Stimulated activated naive CD4-positive, alpha-beta T cell treated with Interleukin-2 at 50 U/mL for 16 hours (primary cell): Measurements from ENCODE around the gene RNF214.

ENCODE experiments used
- DNase-seq: peaks from one replicate; lab custom pipeline; 2025; lab: John Stamatoyannopoulos, UW

Gene RNF214

GRCh38 chr11:117214404-117215110, 17.9 kb upstream of the RNF214 start:
- no peak for DNase-seq

- DNase-seq = no peak
Observed at GRCh38 chr11:117217141-117218084, 15.1 kb upstream of the RNF214 start.

- DNase-seq = no peak
Observed at GRCh38 chr11:117218133-117218915, 14.1 kb upstream of the RNF214 start.

GRCh38 chr11:117219001-117219400, 13.5 kb upstream of the RNF214 start:
- DNase-seq = no peak

- DNase-seq = no peak
Observed at GRCh38 chr11:117219455-117219854, 13.0 kb upstream of the RNF214 start.

GRCh38 chr11:117219995-117220394, 12.5 kb upstream of the RNF214 start:
- no peak for DNase-seq

GRCh38 chr11:117220568-117220967, 11.9 kb upstream of the RNF214 start:
- no peak for DNase-seq

- no peak for DNase-seq
Observed at GRCh38 chr11:117220999-117221774, 11.3 kb upstream of the RNF214 start.

- DNase-seq = no peak
Observed at GRCh38 chr11:117221775-117222517, 10.5 kb upstream of the RNF214 start.

GRCh38 chr11:117222991-117223740, 9.3 kb upstream of the RNF214 start:
- no peak for DNase-seq

GRCh38 chr11:117223741-117224689, 8.5 kb upstream of the RNF214 start:
- no peak for DNase-seq

GRCh38 chr11:117225553-117226170, 6.8 kb upstream of the RNF214 start:
- no peak for DNase-seq

GRCh38 chr11:117226388-117227385, 5.8 kb upstream of the RNF214 start:
- DNase-seq = no peak

GRCh38 chr11:117228091-117228490, 4.4 kb upstream of the RNF214 start:
- DNase-seq = no peak

GRCh38 chr11:117229411-117229810, 3.1 kb upstream of the RNF214 start:
- no peak for DNase-seq

GRCh38 chr11:117229931-117230285, 2.6 kb upstream of the RNF214 start:
- DNase-seq = no peak

GRCh38 chr11:117230286-117230961, 2.0 kb upstream of the RNF214 start:
- DNase-seq = peak; percentile 54
